OCI-LY1 (cell line): ENCODE data around the gene ADAD2.
A peak's percentile ranks its signal among the peaks of the same experiment; 100 is the strongest.

ENCODE experiments used
- H2AFZ ChIP-seq: fragments of 200-600 bp; sonication (generic), shearing (Covaris generic); 2 replicates; pipeline ENCODE4 v1.6.0; 2014; ENCODE audit warnings: antibody characterized with exemption, mild to moderate bottlenecking, low read length
- H3F3A ChIP-seq: fragments of 200-600 bp; sonication (generic), shearing (Covaris generic); 2 replicates; pipeline ENCODE4 v1.6.0; 2014; ENCODE audit warnings: mild to moderate bottlenecking, antibody characterized with exemption, low read length, moderate library complexity; ENCODE audit not compliant: insufficient read depth
- H3K27ac ChIP-seq: fragments of 200-600 bp; sonication (generic); 2 replicates; pipeline ENCODE4 v1.5.1; 2014; ENCODE audit warnings: low read length, mixed run types, mild to moderate bottlenecking, low read depth; ENCODE audit not compliant: poor library complexity, severe bottlenecking
- H3K27me3 ChIP-seq: fragments of 200-600 bp; sonication (generic); 2 replicates; pipeline ENCODE4 v1.6.0; 2014; ENCODE audit warnings: antibody characterized with exemption, mild to moderate bottlenecking, low read length, moderate library complexity; ENCODE audit not compliant: insufficient read depth
- H3K36me3 ChIP-seq: fragments of 200-600 bp; sonication (generic); 2 replicates; pipeline ENCODE4 v1.6.1; 2014; ENCODE audit warnings: mild to moderate bottlenecking, antibody characterized with exemption, low read length, moderate library complexity, mixed read lengths; ENCODE audit not compliant: insufficient read depth
- H3K4me1 ChIP-seq: fragments of 200-600 bp; sonication (generic); 2 replicates; pipeline ENCODE4 v1.5.1; 2014; ENCODE audit warnings: mild to moderate bottlenecking, low read length, moderate library complexity; ENCODE audit not compliant: insufficient read depth, severe bottlenecking
- H3K4me2 ChIP-seq: fragments of 200-600 bp; sonication (generic), shearing (Covaris generic); 2 replicates; pipeline ENCODE4 v1.6.1; 2014; ENCODE audit warnings: low read length
- H3K4me3 ChIP-seq: fragments of 200-600 bp; sonication (generic); 2 replicates; pipeline ENCODE4 v1.5.1; 2014; ENCODE audit warnings: low read length, low read depth, mild to moderate bottlenecking, mixed read lengths; ENCODE audit not compliant: poor library complexity, severe bottlenecking
- H3K79me2 ChIP-seq: fragments of 200-600 bp; shearing (Covaris generic); 2 replicates; pipeline ENCODE4 v1.6.1; 2016; ENCODE audit warnings: mixed run types, low read length, mixed read lengths; ENCODE audit not compliant: insufficient read depth
- H3K9ac ChIP-seq: fragments of 200-600 bp; sonication (generic), shearing (Covaris generic); 2 replicates; pipeline ENCODE4 v1.6.1; 2014; ENCODE audit warnings: mild to moderate bottlenecking, low read length, mixed read lengths
- H3K9me2 ChIP-seq: fragments of 200-600 bp; sonication (generic), shearing (Covaris generic); 2 replicates; pipeline ENCODE4 v1.6.1; 2014; ENCODE audit warnings: low read depth, mild to moderate bottlenecking, low read length, mixed read lengths
- H3K9me3 ChIP-seq: fragments of 200-600 bp; shearing (Covaris generic); 2 replicates; pipeline ENCODE4 v1.6.1; 2014; ENCODE audit warnings: low read length, mixed read lengths
- H4K20me1 ChIP-seq: fragments of 200-600 bp; sonication (generic), shearing (Covaris generic); 2 replicates; pipeline ENCODE4 v1.6.0; 2016; ENCODE audit warnings: mild to moderate bottlenecking, low read length; ENCODE audit not compliant: insufficient read depth
- CTCF ChIP-seq: fragments of 200-600 bp; sonication (generic), shearing (Covaris generic); IDR thresholded peaks from 2 replicates; pipeline ENCODE4 v1.5.1; 2017; ENCODE audit warnings: mild to moderate bottlenecking, antibody characterized with exemption, low read length, moderate library complexity, mixed read lengths
- EZH2 ChIP-seq: fragments of 200-600 bp; sonication (generic), shearing (Covaris generic); IDR thresholded peaks from 2 replicates; pipeline ENCODE4 v1.8.0; 2017; ENCODE audit warnings: borderline replicate concordance, mixed run types, mild to moderate bottlenecking, antibody characterized with exemption, low read length, moderate library complexity, mixed read lengths

Gene ADAD2

GRCh38 chr16:84193480-84193879, 2.5 kb downstream of the ADAD2 start:
- H3K79me2 ChIP-seq, result no peaks in the 10 kb centered on the region
- no peak overlapping the region; the same call in 1 of the 2 replicates for H3K9ac ChIP-seq
- H3K27ac ChIP-seq, result no peak overlapping the region
- TF ChIP-seq EZH2, result no peak
- TF ChIP-seq CTCF, result no peak
- peaks cover 19% of the 10 kb centered on the region for H3K4me1 ChIP-seq
- H3K9me2 ChIP-seq, result no peaks in the 10 kb centered on the region
- no peaks in the 10 kb centered on the region for H3K36me3 ChIP-seq
- no peaks in the 10 kb centered on the region for H3F3A ChIP-seq
- peak overlapping the region; percentile 42; the same call in 1 of the 2 replicates for H3K4me2 ChIP-seq
- H3K9me3 ChIP-seq, result no peaks in the 10 kb centered on the region
- H3K27me3 ChIP-seq, result 0 out of 2 replicates have a peak, but pooled peaks cover 4% of the 10 kb centered on the region
- H3K4me3 ChIP-seq, result peak overlapping the region; percentile 43
- no peaks in the 10 kb centered on the region for H4K20me1 ChIP-seq
- H2AFZ ChIP-seq, result no peak overlapping the region

GRCh38 chr16:84194018-84194417, 3.1 kb downstream of the ADAD2 start:
- H3K27me3 ChIP-seq, result 0 out of 2 replicates have a peak, but pooled peaks cover 4% of the 10 kb centered on the region
- no peak overlapping the region for H2AFZ ChIP-seq
- no peaks in the 10 kb centered on the region for H3K79me2 ChIP-seq
- peak overlapping the region; percentile 43 for H3K4me3 ChIP-seq
- H3K9me3 ChIP-seq, result no peaks in the 10 kb centered on the region
- H3K27ac ChIP-seq, result no peak overlapping the region
- peak overlapping the region; percentile 42; the same call in 1 of the 2 replicates for H3K4me2 ChIP-seq
- no peaks in the 10 kb centered on the region for H3F3A ChIP-seq
- H4K20me1 ChIP-seq, result no peaks in the 10 kb centered on the region
- no peaks in the 10 kb centered on the region for H3K9me2 ChIP-seq
- TF ChIP-seq CTCF (no peak), EZH2 (no peak)
- peak overlapping the region; percentile 1; the same call in 1 of the 2 replicates for H3K9ac ChIP-seq
- H3K36me3 ChIP-seq, result no peaks in the 10 kb centered on the region
- peaks cover 19% of the 10 kb centered on the region for H3K4me1 ChIP-seq

- Histone ChIP-seq H3K4me3 (peak overlapping the region; percentile 43), H3K9me3 (no peaks in the 10 kb centered on the region), H3K9ac (no peak overlapping the region; the same call in 1 of the 2 replicates), H3K4me2 (peak overlapping the region; percentile 42; the same call in 1 of the 2 replicates), H3K9me2 (no peaks in the 10 kb centered on the region), H3K79me2 (no peaks in the 10 kb centered on the region), H3F3A (no peaks in the 10 kb centered on the region), H3K27me3 (0 out of 2 replicates have a peak, but pooled peaks cover 4% of the 10 kb centered on the region), H3K4me1 (peaks cover 19% of the 10 kb centered on the region), H4K20me1 (no peaks in the 10 kb centered on the region), H3K36me3 (no peaks in the 10 kb centered on the region), H2AFZ (no peak overlapping the region), H3K27ac (no peak overlapping the region)
- TF ChIP-seq CTCF (no peak), EZH2 (no peak)
Measured at GRCh38 chr16:84194470-84195200, 3.7 kb downstream of the ADAD2 start.
